ENCODE data around the gene E2F8. TPM values are rescaled to one million over a fixed set of nuclear protein-coding genes. Genes with fewer than 3 reads are reported as not detected.

E2F8 gene
- polyA plus RNA-seq, 1 of the 3 experiments (the other 2 are of a cell fraction): 2.7 TPM

GRCh38 chr11:19225123-19225522 is 15.6 kb downstream of the E2F8 start:
- no peaks in the 10 kb centered on the region for H3K27me3 ChIP-seq (ENCODE audit: insufficient read depth)
- H3K4me3 ChIP-seq (ENCODE audit: low read depth in 2 of 2, low read length in 1 of 2): no peak overlapping the region
- no peaks in the 10 kb centered on the region for H3K9me2 ChIP-seq
- DNase-seq: no peak
- H3K4me1 ChIP-seq (ENCODE audit: control insufficient read depth in 1 of 2, insufficient read depth in 2 of 2, low read depth in 1 of 2, low read length in 1 of 2): no peaks in the 10 kb centered on the region; a peak in 1 of 4 replicates
- no peaks in the 10 kb centered on the region for H3K79me2 ChIP-seq (ENCODE audit: insufficient read depth)
- no peak overlapping the region for H2AFZ ChIP-seq (ENCODE audit: low read depth)
- no peak overlapping the region for H3K9ac ChIP-seq
- ChIA-PET CTCF (no interaction called here), POLR2A (no interaction called here)
- H3F3A ChIP-seq (replicated peaks; ENCODE audit: insufficient read depth): no peaks in the 10 kb centered on the region
- TF ChIP-seq USF2 (IDR thresholded peaks at IDR 0.05; ENCODE audit: borderline replicate concordance, low read depth, low read length) (no peak), POLR2AphosphoS5 (IDR thresholded peaks at IDR 0.05; ENCODE audit: low read depth, low read length) (no peak), IRF3 (IDR thresholded peaks at IDR 0.05; ENCODE audit: low read depth, low read length) (no peak), CTCF (IDR thresholded peaks at IDR 0.05) (no peak), CHD2 (IDR thresholded peaks at IDR 0.05; ENCODE audit: low read length, partially characterized antibody) (no peak), JUND (IDR thresholded peaks at IDR 0.05) (no peak), TAF1 (IDR thresholded peaks at IDR 0.05; ENCODE audit: borderline replicate concordance, low read depth, low read length) (no peak), FOSL2 (IDR thresholded peaks at IDR 0.05; ENCODE audit: borderline replicate concordance, low read depth) (no peak), RAD21 (IDR thresholded peaks at IDR 0.05; ENCODE audit: low read length) (no peak), MAX (IDR thresholded peaks at IDR 0.05; ENCODE audit: low read depth) (no peak), MXI1 (IDR thresholded peaks at IDR 0.05; ENCODE audit: low read depth, low read length) (no peak), SMC3 (IDR thresholded peaks at IDR 0.05; ENCODE audit: low read depth, low read length) (no peak), REST (IDR thresholded peaks at IDR 0.05; ENCODE audit: low read depth, low read length) (no peak), ELF1 (IDR thresholded peaks at IDR 0.05) (no peak), GATA2 (CRISPR knock-in tag; IDR thresholded peaks at IDR 0.05) (no peak), RFX5 (IDR thresholded peaks at IDR 0.05; ENCODE audit: low read length) (no peak)
- TF ChIP-seq, protein P1, sequence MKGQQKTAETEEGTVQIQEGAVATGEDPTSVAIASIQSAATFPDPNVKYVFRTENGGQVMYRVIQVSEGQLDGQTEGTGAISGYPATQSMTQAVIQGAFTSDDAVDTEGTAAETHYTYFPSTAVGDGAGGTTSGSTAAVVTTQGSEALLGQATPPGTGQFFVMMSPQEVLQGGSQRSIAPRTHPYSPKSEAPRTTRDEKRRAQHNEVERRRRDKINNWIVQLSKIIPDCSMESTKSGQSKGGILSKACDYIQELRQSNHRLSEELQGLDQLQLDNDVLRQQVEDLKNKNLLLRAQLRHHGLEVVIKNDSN (IDR thresholded peaks at IDR 0.05; ENCODE audit: borderline replicate concordance, low read depth): no peak
- TF ChIP-seq, protein P2, sequence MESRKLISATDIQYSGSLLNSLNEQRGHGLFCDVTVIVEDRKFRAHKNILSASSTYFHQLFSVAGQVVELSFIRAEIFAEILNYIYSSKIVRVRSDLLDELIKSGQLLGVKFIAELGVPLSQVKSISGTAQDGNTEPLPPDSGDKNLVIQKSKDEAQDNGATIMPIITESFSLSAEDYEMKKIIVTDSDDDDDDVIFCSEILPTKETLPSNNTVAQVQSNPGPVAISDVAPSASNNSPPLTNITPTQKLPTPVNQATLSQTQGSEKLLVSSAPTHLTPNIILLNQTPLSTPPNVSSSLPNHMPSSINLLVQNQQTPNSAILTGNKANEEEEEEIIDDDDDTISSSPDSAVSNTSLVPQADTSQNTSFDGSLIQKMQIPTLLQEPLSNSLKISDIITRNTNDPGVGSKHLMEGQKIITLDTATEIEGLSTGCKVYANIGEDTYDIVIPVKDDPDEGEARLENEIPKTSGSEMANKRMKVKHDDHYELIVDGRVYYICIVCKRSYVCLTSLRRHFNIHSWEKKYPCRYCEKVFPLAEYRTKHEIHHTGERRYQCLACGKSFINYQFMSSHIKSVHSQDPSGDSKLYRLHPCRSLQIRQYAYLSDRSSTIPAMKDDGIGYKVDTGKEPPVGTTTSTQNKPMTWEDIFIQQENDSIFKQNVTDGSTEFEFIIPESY (IDR thresholded peaks at IDR 0.05; ENCODE audit: borderline replicate concordance, low read depth): no peak
- no peak overlapping the region for H3K4me2 ChIP-seq
- no peak overlapping the region for H3K27ac ChIP-seq (ENCODE audit: low read depth in 2 of 2, low read length in 1 of 2)
- WGBS (ENCODE audit: low lambda C conversion rate): 96% methylated on average over 6 of the region's 6 CpGs
- H3K36me3 ChIP-seq (replicated peaks in 1 of 2; ENCODE audit: control insufficient read depth in 1 of 2, insufficient read depth in 2 of 2, low read length in 1 of 2): peaks cover 0 to 7% of the 10 kb centered on the region in 2 experiments
- no peaks in the 10 kb centered on the region for H4K20me1 ChIP-seq (ENCODE audit: insufficient read depth)
- no peaks in the 10 kb centered on the region for H3K9me3 ChIP-seq
